SK-N-SH treated with all-trans-retinoic acid at 6 μM for 48 hours (cell line): ENCODE results near the gene NTN1.

Experiments
- ATAC-seq: fragments of 200-7000 bp; cut with Tn5 transposase; 3 replicates; pipeline ENCODE4 v1.9.1; 2020; ENCODE audit warnings: mild to moderate bottlenecking, moderate library complexity
- ARNTL ChIP-seq: fragments of 450-650 bp; formaldehyde crosslinking; IDR thresholded peaks from 2 replicates; pipeline ENCODE4 v1.5.0; 2020; ENCODE audit warnings: low read depth, mild to moderate bottlenecking, moderate library complexity, borderline replicate concordance
- CSDC2 ChIP-seq: fragments of 250-450 bp; sonication (Bioruptor Pico); IDR thresholded peaks from 2 replicates; pipeline ENCODE4 v1.5.0; 2020; ENCODE audit warnings: mild to moderate bottlenecking, moderate library complexity
- ESRRG ChIP-seq: fragments of 250-450 bp; sonication (Bioruptor Pico); IDR thresholded peaks from 2 replicates; pipeline ENCODE4 v1.6.1; 2021; ENCODE audit warnings: mild to moderate bottlenecking
- ISL1 ChIP-seq: fragments of 250-450 bp; sonication (Bioruptor Pico); IDR thresholded peaks from 2 replicates; pipeline ENCODE4 v2.1.2; 2022; ENCODE audit warnings: mild to moderate bottlenecking, moderate library complexity
- OSR1 ChIP-seq: fragments of 250-450 bp; sonication (Bioruptor Pico); IDR thresholded peaks from 2 replicates; pipeline ENCODE4 v1.8.0; 2022; ENCODE audit warnings: moderate library complexity, mild to moderate bottlenecking, inconsistent platforms
- PPARA ChIP-seq: fragments of 250-450 bp; sonication (Bioruptor Pico); IDR thresholded peaks from 2 replicates; pipeline ENCODE4 v1.5.0; 2020; ENCODE audit warnings: mild to moderate bottlenecking, borderline replicate concordance
- RARB ChIP-seq: fragments of 250-450 bp; sonication (Bioruptor Pico); IDR thresholded peaks from 2 replicates; pipeline ENCODE4 v1.8.0; 2021; ENCODE audit warnings: mild to moderate bottlenecking, moderate library complexity
- SNAI2 ChIP-seq: fragments of 250-450 bp; sonication (Bioruptor Pico); IDR thresholded peaks from 2 replicates; pipeline ENCODE4 v1.5.0; 2020; ENCODE audit warnings: mild to moderate bottlenecking, moderate library complexity
- TCF4 ChIP-seq: fragments of 250-450 bp; sonication (Bioruptor Pico); IDR thresholded peaks from 2 replicates; pipeline ENCODE4 v1.8.0; 2021; ENCODE audit warnings: mild to moderate bottlenecking, moderate library complexity, borderline replicate concordance
- TOX ChIP-seq: fragments of 250-450 bp; sonication (Bioruptor Pico); IDR thresholded peaks from 2 replicates; pipeline ENCODE4 v1.8.0; 2021; ENCODE audit warnings: mild to moderate bottlenecking, moderate library complexity, borderline replicate concordance
- ZC3H10 ChIP-seq: fragments of 250-450 bp; sonication (Bioruptor Pico); IDR thresholded peaks from 2 replicates; pipeline ENCODE4 v1.5.1; 2021; ENCODE audit warnings: mild to moderate bottlenecking, moderate library complexity
- ZFP3 ChIP-seq: fragments of 250-450 bp; sonication (Bioruptor Pico); IDR thresholded peaks from 2 replicates; pipeline ENCODE4 v1.5.0; 2020; ENCODE audit warnings: mild to moderate bottlenecking, moderate library complexity
- ZFP30 ChIP-seq: fragments of 450-650 bp; formaldehyde crosslinking; IDR thresholded peaks from 2 replicates; pipeline ENCODE4 v1.5.0; 2022; ENCODE audit warnings: mild to moderate bottlenecking, moderate library complexity
- ZNF565 ChIP-seq: fragments of 450-650 bp; formaldehyde crosslinking; conservative IDR thresholded peaks from 2 replicates; pipeline ENCODE4 v1.5.0; 2020; ENCODE audit warnings: low read depth, mild to moderate bottlenecking, moderate library complexity
- ZNF70 ChIP-seq: fragments of 450-650 bp; formaldehyde crosslinking; IDR thresholded peaks from 2 replicates; pipeline ENCODE4 v1.5.0; 2020; ENCODE audit warnings: mild to moderate bottlenecking, moderate library complexity
- ZNF8 ChIP-seq: fragments of 450-650 bp; formaldehyde crosslinking; IDR thresholded peaks from 2 replicates; pipeline ENCODE4 v1.5.0; 2020; ENCODE audit warnings: mild to moderate bottlenecking, moderate library complexity
- TF ChIP-seq, protein P1 (sequence below): fragments of 250-450 bp; sonication (Bioruptor Pico); IDR thresholded peaks from 2 replicates; pipeline ENCODE4 v1.5.1; 2021; ENCODE audit warnings: mild to moderate bottlenecking, moderate library complexity
- TF ChIP-seq, protein P2 (sequence below): fragments of 250-450 bp; sonication (Bioruptor Pico); IDR thresholded peaks from 2 replicates; pipeline ENCODE4 v1.5.1; 2020; ENCODE audit warnings: low read depth, mild to moderate bottlenecking, moderate library complexity
- TF ChIP-seq, protein P3 (sequence below): fragments of 250-450 bp; sonication (Bioruptor Pico); IDR thresholded peaks from 2 replicates; pipeline ENCODE4 v1.8.0; 2020; ENCODE audit warnings: mild to moderate bottlenecking, moderate library complexity, borderline replicate concordance
- TF ChIP-seq, protein P4 (sequence below): fragments of 250-450 bp; sonication (Bioruptor Pico); IDR thresholded peaks from 2 replicates; pipeline ENCODE4 v1.5.0; 2020; ENCODE audit warnings: mild to moderate bottlenecking, moderate library complexity
- TF ChIP-seq, protein P5 (sequence below): fragments of 250-450 bp; sonication (Bioruptor Pico); IDR thresholded peaks from 2 replicates; pipeline ENCODE4 v1.8.0; 2021; ENCODE audit warnings: low read depth, mild to moderate bottlenecking, moderate library complexity, borderline replicate concordance

The NTN1 gene

DNA sequence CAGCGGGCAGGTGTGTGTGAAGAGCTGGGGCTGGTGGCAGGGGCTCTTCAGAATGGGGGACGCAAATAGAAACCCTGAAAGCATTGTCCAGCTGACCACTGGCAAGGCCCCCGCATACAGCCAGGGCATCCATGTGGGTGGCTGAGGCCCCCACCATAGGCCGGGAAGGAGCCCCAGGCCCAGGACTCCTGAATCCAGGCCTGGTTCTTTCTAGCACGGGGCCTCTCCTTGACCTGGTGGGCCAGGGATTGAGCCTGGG is 200.5 kb downstream of the NTN1 start:
- ATAC-seq: no peak
- TF ChIP-seq ESRRG (CRISPR knock-in tag) (no peak), TOX (CRISPR knock-in tag) (no peak), RARB (no peak), ZNF8 (CRISPR knock-in tag) (no peak), ARNTL (CRISPR knock-in tag) (no peak), OSR1 (CRISPR knock-in tag) (no peak), ZNF565 (no peak), PPARA (CRISPR knock-in tag) (no peak), ISL1 (CRISPR knock-in tag) (no peak), ZNF70 (CRISPR knock-in tag) (no peak), SNAI2 (CRISPR knock-in tag) (no peak), ZC3H10 (CRISPR knock-in tag) (no peak), ZFP3 (CRISPR knock-in tag) (no peak)
- TF ChIP-seq, protein P1, sequence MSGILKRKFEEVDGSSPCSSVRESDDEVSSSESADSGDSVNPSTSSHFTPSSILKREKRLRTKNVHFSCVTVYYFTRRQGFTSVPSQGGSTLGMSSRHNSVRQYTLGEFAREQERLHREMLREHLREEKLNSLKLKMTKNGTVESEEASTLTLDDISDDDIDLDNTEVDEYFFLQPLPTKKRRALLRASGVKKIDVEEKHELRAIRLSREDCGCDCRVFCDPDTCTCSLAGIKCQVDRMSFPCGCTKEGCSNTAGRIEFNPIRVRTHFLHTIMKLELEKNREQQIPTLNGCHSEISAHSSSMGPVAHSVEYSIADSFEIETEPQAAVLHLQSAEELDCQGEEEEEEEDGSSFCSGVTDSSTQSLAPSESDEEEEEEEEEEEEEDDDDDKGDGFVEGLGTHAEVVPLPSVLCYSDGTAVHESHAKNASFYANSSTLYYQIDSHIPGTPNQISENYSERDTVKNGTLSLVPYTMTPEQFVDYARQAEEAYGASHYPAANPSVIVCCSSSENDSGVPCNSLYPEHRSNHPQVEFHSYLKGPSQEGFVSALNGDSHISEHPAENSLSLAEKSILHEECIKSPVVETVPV (CRISPR knock-in tag): no peak
- TF ChIP-seq, protein P2, sequence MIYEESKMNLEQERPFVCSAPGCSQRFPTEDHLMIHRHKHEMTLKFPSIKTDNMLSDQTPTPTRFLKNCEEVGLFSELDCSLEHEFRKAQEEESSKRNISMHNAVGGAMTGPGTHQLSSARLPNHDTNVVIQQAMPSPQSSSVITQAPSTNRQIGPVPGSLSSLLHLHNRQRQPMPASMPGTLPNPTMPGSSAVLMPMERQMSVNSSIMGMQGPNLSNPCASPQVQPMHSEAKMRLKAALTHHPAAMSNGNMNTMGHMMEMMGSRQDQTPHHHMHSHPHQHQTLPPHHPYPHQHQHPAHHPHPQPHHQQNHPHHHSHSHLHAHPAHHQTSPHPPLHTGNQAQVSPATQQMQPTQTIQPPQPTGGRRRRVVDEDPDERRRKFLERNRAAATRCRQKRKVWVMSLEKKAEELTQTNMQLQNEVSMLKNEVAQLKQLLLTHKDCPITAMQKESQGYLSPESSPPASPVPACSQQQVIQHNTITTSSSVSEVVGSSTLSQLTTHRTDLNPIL (CRISPR knock-in tag): no peak
- TF ChIP-seq, protein P3, sequence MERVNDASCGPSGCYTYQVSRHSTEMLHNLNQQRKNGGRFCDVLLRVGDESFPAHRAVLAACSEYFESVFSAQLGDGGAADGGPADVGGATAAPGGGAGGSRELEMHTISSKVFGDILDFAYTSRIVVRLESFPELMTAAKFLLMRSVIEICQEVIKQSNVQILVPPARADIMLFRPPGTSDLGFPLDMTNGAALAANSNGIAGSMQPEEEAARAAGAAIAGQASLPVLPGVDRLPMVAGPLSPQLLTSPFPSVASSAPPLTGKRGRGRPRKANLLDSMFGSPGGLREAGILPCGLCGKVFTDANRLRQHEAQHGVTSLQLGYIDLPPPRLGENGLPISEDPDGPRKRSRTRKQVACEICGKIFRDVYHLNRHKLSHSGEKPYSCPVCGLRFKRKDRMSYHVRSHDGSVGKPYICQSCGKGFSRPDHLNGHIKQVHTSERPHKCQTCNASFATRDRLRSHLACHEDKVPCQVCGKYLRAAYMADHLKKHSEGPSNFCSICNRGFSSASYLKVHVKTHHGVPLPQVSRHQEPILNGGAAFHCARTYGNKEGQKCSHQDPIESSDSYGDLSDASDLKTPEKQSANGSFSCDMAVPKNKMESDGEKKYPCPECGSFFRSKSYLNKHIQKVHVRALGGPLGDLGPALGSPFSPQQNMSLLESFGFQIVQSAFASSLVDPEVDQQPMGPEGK (CRISPR knock-in tag): no peak

DNA sequence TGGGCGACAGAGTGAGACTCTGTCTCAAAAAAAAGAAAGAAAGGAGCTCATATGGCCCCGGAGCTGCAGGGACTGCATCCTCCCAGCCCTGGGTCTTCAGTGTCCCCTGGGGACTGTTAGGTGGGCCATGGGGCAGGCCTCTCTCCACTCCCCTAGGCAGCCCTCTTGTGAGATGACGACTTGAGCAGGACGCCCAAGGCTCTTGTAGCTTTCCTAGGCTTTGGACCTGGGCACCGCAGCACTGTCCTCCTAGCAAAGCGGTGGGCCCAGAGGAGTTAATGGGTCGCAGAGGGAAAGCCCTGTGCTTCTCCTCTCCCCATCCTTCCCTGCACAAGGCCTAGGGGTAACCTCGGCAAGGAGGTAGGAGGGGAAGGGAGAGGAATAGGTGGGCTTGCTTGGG is 202.2 kb downstream of the NTN1 start:
- TF ChIP-seq, protein P4, sequence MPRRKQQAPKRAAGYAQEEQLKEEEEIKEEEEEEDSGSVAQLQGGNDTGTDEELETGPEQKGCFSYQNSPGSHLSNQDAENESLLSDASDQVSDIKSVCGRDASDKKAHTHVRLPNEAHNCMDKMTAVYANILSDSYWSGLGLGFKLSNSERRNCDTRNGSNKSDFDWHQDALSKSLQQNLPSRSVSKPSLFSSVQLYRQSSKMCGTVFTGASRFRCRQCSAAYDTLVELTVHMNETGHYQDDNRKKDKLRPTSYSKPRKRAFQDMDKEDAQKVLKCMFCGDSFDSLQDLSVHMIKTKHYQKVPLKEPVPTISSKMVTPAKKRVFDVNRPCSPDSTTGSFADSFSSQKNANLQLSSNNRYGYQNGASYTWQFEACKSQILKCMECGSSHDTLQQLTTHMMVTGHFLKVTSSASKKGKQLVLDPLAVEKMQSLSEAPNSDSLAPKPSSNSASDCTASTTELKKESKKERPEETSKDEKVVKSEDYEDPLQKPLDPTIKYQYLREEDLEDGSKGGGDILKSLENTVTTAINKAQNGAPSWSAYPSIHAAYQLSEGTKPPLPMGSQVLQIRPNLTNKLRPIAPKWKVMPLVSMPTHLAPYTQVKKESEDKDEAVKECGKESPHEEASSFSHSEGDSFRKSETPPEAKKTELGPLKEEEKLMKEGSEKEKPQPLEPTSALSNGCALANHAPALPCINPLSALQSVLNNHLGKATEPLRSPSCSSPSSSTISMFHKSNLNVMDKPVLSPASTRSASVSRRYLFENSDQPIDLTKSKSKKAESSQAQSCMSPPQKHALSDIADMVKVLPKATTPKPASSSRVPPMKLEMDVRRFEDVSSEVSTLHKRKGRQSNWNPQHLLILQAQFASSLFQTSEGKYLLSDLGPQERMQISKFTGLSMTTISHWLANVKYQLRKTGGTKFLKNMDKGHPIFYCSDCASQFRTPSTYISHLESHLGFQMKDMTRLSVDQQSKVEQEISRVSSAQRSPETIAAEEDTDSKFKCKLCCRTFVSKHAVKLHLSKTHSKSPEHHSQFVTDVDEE (CRISPR knock-in tag): no peak
- no peak for ATAC-seq

DNA sequence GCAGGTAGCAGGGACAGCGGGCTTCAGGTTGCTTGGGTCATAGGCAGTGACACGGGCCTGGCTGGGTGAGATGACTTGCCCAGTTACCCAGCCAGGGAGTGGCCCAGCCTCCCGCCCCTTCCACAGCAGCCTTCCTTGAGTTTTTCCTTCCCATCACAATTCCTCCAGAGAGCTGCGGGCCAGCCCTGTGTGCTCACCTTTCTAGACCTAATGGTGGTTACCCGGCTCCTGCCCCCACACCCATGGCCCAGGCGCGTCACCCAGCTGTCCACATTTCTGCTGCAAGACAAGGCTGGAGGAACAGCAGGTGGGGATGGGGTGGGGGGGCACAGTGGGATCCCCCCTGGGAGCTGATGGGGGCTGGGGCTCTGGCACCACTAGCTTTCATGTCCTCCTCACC is 203.2 kb downstream of the NTN1 start:
- no peak for ATAC-seq
- TF ChIP-seq ZC3H10 (CRISPR knock-in tag) (no peak), TOX (CRISPR knock-in tag) (no peak), ZFP3 (CRISPR knock-in tag) (no peak), ZNF70 (CRISPR knock-in tag) (no peak), CSDC2 (CRISPR knock-in tag) (no peak), ZFP30 (no peak), ISL1 (CRISPR knock-in tag) (no peak), ZNF8 (CRISPR knock-in tag) (no peak), PPARA (CRISPR knock-in tag) (no peak), TCF4 (no peak), RARB (no peak)
- TF ChIP-seq, protein P5, sequence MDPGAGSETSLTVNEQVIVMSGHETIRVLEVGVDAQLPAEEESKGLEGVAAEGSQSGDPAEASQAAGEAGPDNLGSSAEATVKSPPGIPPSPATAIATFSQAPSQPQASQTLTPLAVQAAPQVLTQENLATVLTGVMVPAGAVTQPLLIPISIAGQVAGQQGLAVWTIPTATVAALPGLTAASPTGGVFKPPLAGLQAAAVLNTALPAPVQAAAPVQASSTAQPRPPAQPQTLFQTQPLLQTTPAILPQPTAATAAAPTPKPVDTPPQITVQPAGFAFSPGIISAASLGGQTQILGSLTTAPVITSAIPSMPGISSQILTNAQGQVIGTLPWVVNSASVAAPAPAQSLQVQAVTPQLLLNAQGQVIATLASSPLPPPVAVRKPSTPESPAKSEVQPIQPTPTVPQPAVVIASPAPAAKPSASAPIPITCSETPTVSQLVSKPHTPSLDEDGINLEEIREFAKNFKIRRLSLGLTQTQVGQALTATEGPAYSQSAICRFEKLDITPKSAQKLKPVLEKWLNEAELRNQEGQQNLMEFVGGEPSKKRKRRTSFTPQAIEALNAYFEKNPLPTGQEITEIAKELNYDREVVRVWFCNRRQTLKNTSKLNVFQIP (CRISPR knock-in tag): no peak
- TF ChIP-seq, protein P3 (CRISPR knock-in tag): no peak
- TF ChIP-seq, protein P4 (CRISPR knock-in tag): no peak
- TF ChIP-seq, protein P1 (CRISPR knock-in tag): no peak
